T1000 (cell line): ENCODE results near the gene PRKCE.

Source experiments
- DNase-seq: peaks from one replicate; lab custom pipeline; 2025; ENCODE audit warnings: mixed read lengths; lab: John Stamatoyannopoulos, UW

Gene PRKCE

DNA sequence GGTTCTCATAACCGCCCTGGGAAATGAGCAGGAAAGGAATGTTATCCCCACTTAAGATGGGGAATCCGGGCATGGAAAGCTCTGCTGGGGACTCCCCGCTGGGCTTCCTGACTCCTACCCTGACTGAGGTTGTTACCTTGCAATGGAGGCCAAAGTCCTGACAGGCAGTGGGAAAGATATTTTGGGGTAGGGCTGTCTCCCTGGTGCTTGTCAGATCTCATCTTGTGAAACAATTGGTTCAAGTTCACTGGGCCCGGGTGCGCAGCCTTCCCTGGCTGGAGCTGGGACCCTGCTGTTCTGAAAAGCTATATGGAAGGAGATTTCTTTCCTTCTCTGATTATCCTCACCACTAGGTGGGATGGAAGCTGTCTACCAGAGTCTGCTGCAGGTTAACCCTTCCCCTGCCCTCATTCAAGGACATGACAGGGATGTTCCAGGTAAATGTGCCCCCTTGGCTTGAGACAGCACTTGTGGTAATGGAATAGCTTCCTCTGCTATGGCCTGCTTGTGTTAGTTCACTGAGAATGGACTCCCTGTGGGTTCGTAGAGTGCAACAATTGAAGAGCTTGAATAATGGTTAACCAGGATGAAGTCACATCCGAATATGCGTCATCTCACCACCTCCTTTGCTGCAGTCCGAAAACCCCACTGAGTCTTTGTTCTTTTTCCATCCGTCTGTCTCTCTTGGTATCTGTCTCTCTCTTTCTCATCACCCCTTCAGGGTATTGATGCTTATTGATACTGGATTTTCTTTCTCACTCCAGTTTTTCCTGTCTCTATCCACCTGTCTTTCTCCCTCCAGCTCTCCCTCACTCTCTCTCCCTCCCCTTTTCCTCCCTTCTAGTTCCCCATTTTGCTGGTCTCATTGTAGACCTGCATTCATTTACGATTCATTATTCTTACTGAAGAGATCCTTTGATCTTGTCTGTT, 577.9 kb downstream of the PRKCE start:
- DNase-seq = no peak

DNA sequence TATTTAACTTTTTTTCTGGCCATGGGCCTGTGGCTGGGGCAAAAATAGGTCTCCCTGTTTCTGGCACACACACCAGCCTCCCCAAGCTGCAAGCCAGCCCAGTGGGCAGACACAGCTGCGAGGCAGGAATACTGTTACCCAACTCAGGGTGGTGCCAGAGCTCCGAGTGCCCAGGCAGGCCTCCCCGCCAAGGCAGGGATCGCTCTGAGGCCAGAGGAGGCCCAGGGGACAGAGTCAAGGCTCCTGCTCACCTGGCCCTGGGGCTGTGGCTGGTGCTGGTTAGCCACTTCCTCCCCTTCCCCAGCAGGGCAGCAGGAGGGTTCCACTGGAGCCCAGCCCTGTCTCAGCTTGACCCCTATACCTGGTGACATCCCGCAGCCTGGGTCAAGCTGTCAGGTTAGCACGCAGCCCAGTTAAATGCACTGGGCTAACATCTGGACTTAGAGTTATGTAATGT, 578.7 kb downstream of the PRKCE start:
- no peak for DNase-seq

DNA sequence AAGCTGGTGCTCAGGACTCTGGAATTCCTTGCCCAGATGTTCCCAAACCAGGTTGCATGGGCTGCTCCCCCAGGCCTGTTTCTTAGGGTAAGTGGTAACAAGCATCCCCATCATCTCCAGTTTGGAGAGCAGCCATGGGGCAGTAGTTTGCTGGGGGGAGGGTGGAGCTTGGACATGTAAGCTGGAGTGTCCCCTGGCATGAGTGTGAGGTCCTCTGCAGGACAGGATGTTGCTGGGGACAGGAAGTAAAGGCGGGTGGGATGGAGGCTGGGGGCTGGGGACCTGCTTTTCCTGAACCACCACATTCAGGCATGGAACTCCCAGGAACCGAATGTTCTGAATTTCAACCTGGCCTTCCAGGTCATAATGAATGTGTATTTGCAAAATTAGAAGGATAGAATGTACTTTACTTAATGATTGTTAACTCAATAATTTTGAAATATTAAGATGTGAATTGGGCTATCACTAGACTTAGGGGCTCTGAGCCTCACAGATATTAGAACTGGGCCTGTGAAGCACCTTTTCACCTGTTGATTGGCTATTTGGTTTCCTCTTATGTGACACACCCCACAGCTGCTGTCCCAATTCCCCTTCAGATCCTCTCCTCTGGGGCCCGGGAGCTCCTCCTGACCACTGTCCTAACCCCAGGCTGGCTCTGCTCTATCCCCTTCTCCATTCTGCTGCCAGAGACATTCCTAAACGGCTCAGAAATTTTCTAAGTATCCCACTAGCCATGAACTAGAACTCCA, 579.4 kb downstream of the PRKCE start:
- no peak for DNase-seq

DNA sequence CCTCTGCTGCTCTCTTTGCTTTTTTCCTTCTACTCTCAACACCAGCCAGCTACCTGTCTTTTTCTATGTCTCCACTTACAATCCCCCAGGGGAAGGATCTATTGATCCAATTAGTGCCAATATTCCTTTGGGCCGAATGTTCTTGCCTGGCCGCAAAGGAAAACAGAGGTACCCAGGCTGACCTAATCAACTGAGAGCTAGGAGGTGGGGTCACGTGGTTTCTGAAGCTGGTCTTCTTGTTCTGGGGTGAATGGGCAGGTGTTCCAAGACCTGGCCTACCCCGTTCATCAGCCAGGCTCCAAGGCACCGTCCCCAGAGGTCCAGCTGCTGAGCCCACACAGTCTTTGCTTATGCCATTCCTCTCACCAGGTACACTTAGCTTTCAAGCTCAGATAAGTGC, 580.2 kb downstream of the PRKCE start:
- DNase-seq = no peak

DNA sequence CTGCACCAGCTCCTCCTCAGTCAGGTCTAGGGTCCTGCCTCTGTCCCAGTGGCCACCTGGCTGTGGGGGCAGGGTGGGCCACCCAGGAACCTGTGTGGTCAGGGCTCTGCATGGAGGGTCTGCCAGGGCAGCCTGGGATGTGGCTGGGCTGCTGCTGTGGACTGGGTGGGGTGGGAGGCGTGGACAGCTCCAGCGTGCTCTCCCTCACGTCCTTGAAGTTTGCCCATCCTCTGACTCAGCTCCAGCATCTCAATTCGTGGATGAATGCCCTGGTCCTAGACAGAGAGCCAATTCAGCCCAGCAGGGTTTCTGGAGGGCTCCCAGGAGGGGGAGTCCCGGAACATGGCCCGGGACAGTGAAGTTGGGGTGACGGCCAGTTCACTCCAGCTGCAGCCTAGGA, 581.4 kb downstream of the PRKCE start:
- DNase-seq = no peak

DNA sequence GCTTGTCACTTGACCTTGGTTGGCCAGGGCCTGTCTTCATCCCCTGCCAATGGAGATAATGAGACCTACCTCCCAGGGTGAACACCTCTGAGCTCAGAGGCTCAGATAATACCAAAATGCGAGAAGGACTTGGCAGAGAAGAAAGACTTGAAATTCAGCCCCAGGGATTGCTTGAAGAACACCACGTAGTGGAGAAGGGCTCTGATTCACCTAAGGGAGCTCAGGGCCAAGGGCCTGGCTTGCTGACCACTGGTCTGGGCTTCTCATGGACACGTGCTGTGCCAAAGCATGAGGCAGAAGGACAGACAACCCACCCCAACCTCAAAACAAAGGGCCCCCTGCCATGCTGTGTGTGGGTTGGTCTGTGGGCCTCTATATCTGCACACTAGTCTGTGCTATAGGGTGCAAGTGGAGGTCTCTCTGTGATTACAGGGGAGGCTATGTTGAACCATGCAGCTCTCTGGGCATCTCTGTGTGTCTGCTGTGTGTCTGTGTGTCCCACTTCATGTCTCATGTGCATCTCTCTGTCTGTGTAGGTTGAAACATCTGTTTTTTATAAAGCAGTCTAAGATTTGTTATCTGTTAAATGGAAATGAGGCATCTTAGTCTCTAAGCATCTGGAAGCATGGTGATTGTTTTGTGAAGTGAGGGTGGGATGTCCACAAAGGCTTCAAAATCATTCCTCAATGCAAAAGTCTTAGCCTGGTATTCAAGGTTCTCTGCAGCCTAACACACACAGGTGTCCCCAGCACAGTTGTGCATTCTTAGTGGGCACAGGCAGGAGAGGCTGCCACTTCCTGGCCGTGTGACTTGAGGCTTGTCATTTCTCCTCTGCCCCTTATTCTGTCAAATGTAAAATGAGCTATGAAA, 584.8 kb downstream of the PRKCE start:
- no peak for DNase-seq

DNA sequence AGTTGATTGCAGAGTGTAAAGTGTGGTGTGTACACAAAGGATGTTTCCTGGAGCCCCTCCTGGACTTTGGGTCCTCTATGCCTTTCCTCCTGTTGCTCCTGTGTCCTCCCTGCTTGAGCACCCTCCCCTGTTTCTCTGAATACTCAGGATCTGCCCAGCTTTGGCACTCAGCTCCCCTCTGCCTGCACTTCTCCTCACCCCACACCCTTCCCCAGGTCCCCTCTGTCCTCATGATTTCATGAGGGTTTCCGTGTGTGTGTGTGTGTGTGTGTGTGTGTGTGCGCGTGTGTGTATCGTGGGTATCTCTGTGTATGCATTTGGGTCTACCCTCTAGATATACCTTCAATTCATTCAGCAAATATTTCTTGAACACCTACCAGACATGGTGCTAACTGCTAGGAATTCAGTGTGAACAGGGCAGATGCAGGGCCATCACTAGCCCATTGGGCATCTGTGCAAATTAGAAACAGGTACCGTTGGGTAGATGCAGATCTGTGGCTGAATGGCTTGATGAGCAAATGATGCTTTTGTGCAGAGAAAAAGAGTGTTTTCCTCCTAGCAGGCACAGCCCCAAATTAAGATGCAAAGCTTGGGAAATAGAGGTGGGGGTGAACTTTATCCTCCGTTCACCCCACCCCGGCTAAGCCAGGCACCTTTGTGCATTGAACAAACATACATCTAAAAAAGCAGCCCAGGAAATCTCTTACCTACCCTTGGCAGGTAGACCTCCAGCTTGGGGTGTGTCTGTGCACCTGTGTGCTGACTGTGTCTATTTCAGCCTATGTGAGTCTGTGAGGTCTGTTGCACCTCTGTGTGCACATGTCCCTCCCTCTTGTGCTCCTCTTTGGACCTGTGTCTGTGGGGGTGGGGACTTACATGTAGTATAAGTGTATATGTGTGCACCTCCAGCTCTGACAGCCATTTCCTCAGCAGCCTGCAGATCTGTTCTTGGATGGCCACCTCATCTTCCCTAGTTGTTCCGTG, 585.7 kb downstream of the PRKCE start:
- no peak for DNase-seq
